HEK293 (cell line): ENCODE measurements around the gene LITAFD.

ENCODE experiments used
- CTCF ChIA-PET: fragments of 350-600 bp; formaldehyde crosslinking; extraction: SDS; loops from one replicate; lab custom pipeline; 2021; ENCODE audit warnings: antibody characterized with exemption; lab: Yijun Ruan, JAX
- POLR2A ChIA-PET: fragments of 300-600 bp; formaldehyde crosslinking; extraction: SDS; loops from one replicate; lab custom pipeline; 2020; ENCODE audit warnings: antibody characterized with exemption, inconsistent platforms; lab: Yijun Ruan, JAX
- H3K27ac ChIP-seq: fragments of 200-500 bp; sonication (Bioruptor generic); 2 replicates; pipeline ENCODE4 v1.5.1; 2014; ENCODE audit warnings: low read depth, low read length, control low read depth, inconsistent platforms; ENCODE audit errors: extremely low read depth
- H3K36me3 ChIP-seq, 2 experiments: fragments of 200-500 bp in 1 of 2; sonication (Bioruptor generic) in 1 of 2; 1 replicate in 1 of 2; 2 replicates in 1 of 2; pipeline ENCODE4 v1.5.1; 2014 to 2017; ENCODE audit warnings: inconsistent platforms in 2 of 2, low read length in 2 of 2; ENCODE audit not compliant: control insufficient read depth in 2 of 2, insufficient read depth in 1 of 2
- H3K4me1 ChIP-seq: fragments of 200-500 bp; sonication (Bioruptor generic); 2 replicates; pipeline ENCODE4 v1.5.1; 2014; ENCODE audit warnings: mild to moderate bottlenecking, low read length, inconsistent platforms; ENCODE audit not compliant: control insufficient read depth, insufficient read depth
- H3K4me3 ChIP-seq: 2 replicates; pipeline ENCODE4 v1.5.1; 2011; ENCODE audit warnings: low read depth, mild to moderate bottlenecking, control low read depth, low read length, moderate library complexity
- H3K9me3 ChIP-seq: fragments of 200-500 bp; sonication (Bioruptor generic); 2 replicates; pipeline ENCODE4 v1.5.1; 2014; ENCODE audit warnings: low read depth, low read length, inconsistent platforms; ENCODE audit not compliant: control insufficient read depth, insufficient read depth
- ATF2 ChIP-seq: fragments of 450-650 bp; formaldehyde crosslinking; IDR thresholded peaks from 2 replicates; pipeline ENCODE4 v1.5.1; 2016; ENCODE audit warnings: missing biosample characterization, missing genetic modification characterization, low read depth
- GLIS2 ChIP-seq: fragments of 450-650 bp; formaldehyde crosslinking; IDR thresholded peaks from 2 replicates; pipeline ENCODE4 v1.5.1; 2016; ENCODE audit warnings: missing biosample characterization, missing genetic modification characterization
- HOXA7 ChIP-seq: sonication (generic); formaldehyde crosslinking; IDR thresholded peaks from 2 replicates; pipeline ENCODE4 v1.8.1; 2022; ENCODE audit warnings: missing genetic modification reagents, borderline replicate concordance
- KLF10 ChIP-seq: fragments of 450-650 bp; IDR thresholded peaks from 2 replicates; pipeline ENCODE4 v1.5.1; 2018; ENCODE audit warnings: missing biosample characterization, mild to moderate bottlenecking, missing genetic modification characterization
- KLF7 ChIP-seq: fragments of 450-650 bp; formaldehyde crosslinking; IDR thresholded peaks from 2 replicates; pipeline ENCODE4 v1.5.1; 2016; ENCODE audit warnings: missing biosample characterization, missing genetic modification characterization, borderline replicate concordance
- MYNN ChIP-seq: fragments of 450-650 bp; formaldehyde crosslinking; IDR thresholded peaks from 2 replicates; pipeline ENCODE4 v1.5.1; 2016; ENCODE audit warnings: missing biosample characterization, missing genetic modification characterization, borderline replicate concordance
- PRDM10 ChIP-seq: fragments of 450-650 bp; formaldehyde crosslinking; IDR thresholded peaks from 2 replicates; pipeline ENCODE4 v1.5.1; 2016; ENCODE audit warnings: missing biosample characterization, missing genetic modification characterization
- REPIN1 ChIP-seq: fragments of 450-650 bp; formaldehyde crosslinking; IDR thresholded peaks from 2 replicates; pipeline ENCODE4 v1.5.1; 2017; ENCODE audit warnings: missing biosample characterization, missing genetic modification characterization, low read depth
- SP7 ChIP-seq: fragments of 450-650 bp; formaldehyde crosslinking; IDR thresholded peaks from 2 replicates; pipeline ENCODE4 v1.5.1; 2016; ENCODE audit warnings: missing biosample characterization, missing genetic modification characterization
- TCF7L2 ChIP-seq: IDR thresholded peaks from 2 replicates; pipeline ENCODE4 v1.6.1; 2011; ENCODE audit warnings: low read depth, mild to moderate bottlenecking, inconsistent platforms, low read length, moderate library complexity, borderline replicate concordance
- TRIM28 ChIP-seq: IDR thresholded peaks from 2 replicates; pipeline ENCODE4 v1.6.1; 2011; ENCODE audit warnings: low read length, control low read depth, borderline replicate concordance
- YY1 ChIP-seq: fragments of 450-650 bp; formaldehyde crosslinking; IDR thresholded peaks from 2 replicates; pipeline ENCODE4 v1.5.1; 2018; ENCODE audit warnings: missing biosample characterization, missing genetic modification characterization
- ZBTB17 ChIP-seq: fragments of 450-650 bp; formaldehyde crosslinking; IDR thresholded peaks from 2 replicates; pipeline ENCODE4 v1.5.1; 2016; ENCODE audit warnings: missing biosample characterization, missing genetic modification characterization
- ZBTB6 ChIP-seq: fragments of 450-650 bp; formaldehyde crosslinking; IDR thresholded peaks from 2 replicates; pipeline ENCODE4 v1.5.1; 2017; ENCODE audit warnings: missing biosample characterization, missing genetic modification characterization
- ZNF112 ChIP-seq: fragments of 450-650 bp; formaldehyde crosslinking; IDR thresholded peaks from 2 replicates; pipeline ENCODE4 v1.5.0; 2017; ENCODE audit warnings: missing biosample characterization, missing genetic modification characterization
- ZNF148 ChIP-seq: fragments of 450-650 bp; formaldehyde crosslinking; IDR thresholded peaks from 2 replicates; pipeline ENCODE4 v1.5.0; 2017; ENCODE audit warnings: missing biosample characterization, missing genetic modification characterization, borderline replicate concordance
- ZNF155 ChIP-seq: fragments of 450-650 bp; formaldehyde crosslinking; IDR thresholded peaks from 2 replicates; pipeline ENCODE4 v1.5.1; 2016; ENCODE audit warnings: missing biosample characterization, missing genetic modification characterization
- ZNF211 ChIP-seq: fragments of 450-650 bp; formaldehyde crosslinking; IDR thresholded peaks from 2 replicates; pipeline ENCODE4 v1.5.1; 2016; ENCODE audit warnings: low read depth, missing biosample characterization, missing genetic modification characterization
- ZNF37A ChIP-seq: fragments of 450-650 bp; IDR thresholded peaks from 2 replicates; pipeline ENCODE4 v1.5.1; 2018; ENCODE audit warnings: missing biosample characterization, missing genetic modification characterization
- ZNF398 ChIP-seq: fragments of 450-650 bp; formaldehyde crosslinking; IDR thresholded peaks from 2 replicates; pipeline ENCODE4 v1.5.1; 2017; ENCODE audit warnings: missing biosample characterization, missing genetic modification characterization
- ZNF514 ChIP-seq: fragments of 450-650 bp; formaldehyde crosslinking; IDR thresholded peaks from 2 replicates; pipeline ENCODE4 v1.5.1; 2016; ENCODE audit warnings: missing biosample characterization, missing genetic modification characterization
- ZNF529 ChIP-seq: fragments of 450-650 bp; formaldehyde crosslinking; IDR thresholded peaks from 2 replicates; pipeline ENCODE4 v1.5.1; 2017; ENCODE audit warnings: missing genetic modification characterization, missing biosample characterization; ENCODE audit not compliant: insufficient replicate concordance
- ZNF600 ChIP-seq: fragments of 450-650 bp; formaldehyde crosslinking; IDR thresholded peaks from 2 replicates; pipeline ENCODE4 v1.5.1; 2016; ENCODE audit warnings: missing biosample characterization, missing genetic modification characterization
- ZNF621 ChIP-seq: fragments of 450-650 bp; formaldehyde crosslinking; IDR thresholded peaks from 2 replicates; pipeline ENCODE4 v1.5.1; 2017; ENCODE audit warnings: missing biosample characterization, missing genetic modification characterization
- ZNF623 ChIP-seq: fragments of 450-650 bp; formaldehyde crosslinking; IDR thresholded peaks from 2 replicates; pipeline ENCODE4 v1.5.1; 2016; ENCODE audit warnings: missing biosample characterization, missing genetic modification characterization
- ZNF670 ChIP-seq: fragments of 450-650 bp; formaldehyde crosslinking; IDR thresholded peaks from 2 replicates; pipeline ENCODE4 v1.5.1; 2016; ENCODE audit warnings: missing biosample characterization, missing genetic modification characterization, low read depth
- ZNF701 ChIP-seq: fragments of 450-650 bp; formaldehyde crosslinking; IDR thresholded peaks from 2 replicates; pipeline ENCODE4 v1.5.1; 2016; ENCODE audit warnings: missing biosample characterization, missing genetic modification characterization

The LITAFD gene

GRCh38 chr16:8853150-8853549 lies 29.0 kb upstream of the LITAFD start:
- peaks cover 6 to 88% of the 10 kb centered on the region in 2 experiments; a peak in 2 of 3 replicates for H3K36me3 ChIP-seq
- no peaks in the 10 kb centered on the region for H3K9me3 ChIP-seq
- no peak overlapping the region for H3K4me3 ChIP-seq
- ChIA-PET CTCF (interaction anchor here (1.2 to 1.8 kb wide), 3 partner anchors 27 to 191 kb away, joined by 3 to 10 read pairs (median 5); no protein-coding TSS in a partner anchor), POLR2A (interaction anchor here (0.7 to 5.1 kb wide), 2 partner anchors 15 to 27 kb away, joined by 3 to 21 read pairs; partner anchors contain the start of gene CARHSP1)
- H3K27ac ChIP-seq, result no peak overlapping the region
- no peak for TF ChIP-seq ZNF670 (tag by site-specific recombination)
- TF ChIP-seq ZBTB6 (tag by site-specific recombination), result no peak
- no peak for TF ChIP-seq ZNF621 (tag by site-specific recombination)
- no peak for TF ChIP-seq ZNF600 (tag by site-specific recombination)
- no peak for TF ChIP-seq SP7
- no peak for TF ChIP-seq GLIS2
- no peak for TF ChIP-seq ZNF112
- TF ChIP-seq REPIN1 (tag by site-specific recombination), result no peak
- TF ChIP-seq HOXA7 (CRISPR knock-in tag), result no peak
- TF ChIP-seq TCF7L2, result no peak
- TF ChIP-seq KLF7 (tag by site-specific recombination), result no peak
- no peak for TF ChIP-seq ZNF211 (tag by site-specific recombination)
- TF ChIP-seq ZBTB17 (tag by site-specific recombination), result no peak
- no peak for TF ChIP-seq ZNF701 (tag by site-specific recombination)
- no peak for TF ChIP-seq MYNN
- TF ChIP-seq ZNF148, result no peak
- no peak for TF ChIP-seq ZNF398 (tag by site-specific recombination)
- no peaks in the 10 kb centered on the region for H3K4me1 ChIP-seq

- Histone ChIP-seq H3K9me3 (no peaks in the 10 kb centered on the region), H3K4me1 (no peaks in the 10 kb centered on the region), H3K36me3 (peaks cover 6 to 88% of the 10 kb centered on the region in 2 experiments; a peak in 2 of 3 replicates), H3K27ac (no peak overlapping the region), H3K4me3 (no peak overlapping the region)
- ChIA-PET POLR2A (interaction anchor here (0.9 to 5.1 kb wide), 2 partner anchors 10 to 15 kb away, joined by 3 to 21 read pairs; partner anchors contain the start of gene CARHSP1), CTCF (interaction anchor here (1.2 to 1.4 kb wide), 2 partner anchors 27 to 192 kb away, joined by 3 to 5 read pairs; no protein-coding TSS in a partner anchor)
- TF ChIP-seq ATF2 (tag by site-specific recombination), result no peak
- TF ChIP-seq ZNF623 (tag by site-specific recombination), result no peak
- no peak for TF ChIP-seq PRDM10 (tag by site-specific recombination)
- no peak for TF ChIP-seq YY1 (tag by site-specific recombination)
- TF ChIP-seq TRIM28, result no peak
- TF ChIP-seq KLF10 (tag by site-specific recombination), result no peak
- no peak for TF ChIP-seq ZNF155
- no peak for TF ChIP-seq ZNF514
- TF ChIP-seq ZNF529 (tag by site-specific recombination), result no peak
- no peak for TF ChIP-seq ZNF37A (tag by site-specific recombination)
Measured at GRCh38 chr16:8853611-8854010, 28.5 kb upstream of the LITAFD start.
